Activated T-cell treated with anti-CD3 and anti-CD28 coated beads for 24 hours (primary cell): ENCODE data around the gene KCNAB2.
"Not testable (repeated sequence)": the region's sequence is repeated elsewhere in the genome, so short reads cannot be mapped to it uniquely, and the experiment has no call there.

ENCODE experiments used
- DNase-seq: peaks from one replicate; pipeline ENCODE4 v3.0.0-alpha.2; 2020; ENCODE audit warnings: low read depth

Gene KCNAB2

DNA sequence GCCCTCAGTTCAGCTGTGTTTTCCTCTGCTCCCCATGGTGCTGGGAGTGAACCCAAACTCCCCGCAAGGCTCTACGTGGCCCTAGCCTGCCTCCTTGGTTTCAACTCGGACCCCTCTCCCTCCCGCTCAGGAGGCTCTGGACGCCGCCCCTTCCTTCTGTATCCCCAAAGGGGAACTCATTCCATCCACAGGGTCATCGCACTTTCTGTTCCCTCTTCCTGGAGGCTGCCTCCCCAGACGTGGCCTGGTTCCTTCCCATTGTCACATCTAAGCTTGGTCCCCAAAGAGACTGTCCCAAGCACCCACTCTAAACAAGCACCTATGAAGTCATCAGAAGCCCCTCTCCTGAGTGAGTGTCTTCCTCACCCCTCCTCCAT lies 10.9 kb downstream of the KCNAB2 start:
- no peak for DNase-seq

DNA sequence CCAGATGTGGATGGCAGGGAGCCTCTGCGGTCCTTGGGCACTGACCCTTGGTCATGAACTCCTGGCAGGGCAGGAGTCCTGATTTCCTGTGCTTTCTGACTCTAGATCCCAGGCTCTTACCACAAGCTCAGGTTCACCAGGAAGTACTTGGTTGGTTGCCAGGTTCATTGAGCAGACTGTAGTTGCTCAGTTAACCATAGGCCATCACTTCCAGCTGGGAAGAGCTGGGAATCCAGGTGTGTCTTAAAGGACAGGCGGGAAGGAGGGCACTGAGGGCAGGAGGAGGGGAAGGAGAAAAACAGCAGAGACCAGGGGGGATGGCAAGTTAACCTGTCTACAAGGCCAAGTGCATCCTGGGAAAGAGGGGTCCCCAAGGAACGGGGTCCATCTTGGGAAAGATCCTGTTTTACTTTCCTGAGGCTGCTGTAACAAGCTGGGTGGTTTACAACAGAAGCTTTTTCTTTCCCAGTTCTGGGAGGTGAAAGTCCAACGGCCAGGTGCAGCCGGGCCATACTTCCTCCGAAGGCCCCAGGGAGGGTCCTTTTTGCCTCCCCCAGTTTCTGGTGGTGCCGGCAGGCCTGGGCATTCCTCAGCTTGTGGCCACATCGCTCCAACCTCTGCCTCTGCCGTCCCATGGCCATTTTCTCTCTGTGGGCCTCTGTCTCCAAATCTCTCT lies 11.6 kb downstream of the KCNAB2 start:
- no peak for DNase-seq

DNA sequence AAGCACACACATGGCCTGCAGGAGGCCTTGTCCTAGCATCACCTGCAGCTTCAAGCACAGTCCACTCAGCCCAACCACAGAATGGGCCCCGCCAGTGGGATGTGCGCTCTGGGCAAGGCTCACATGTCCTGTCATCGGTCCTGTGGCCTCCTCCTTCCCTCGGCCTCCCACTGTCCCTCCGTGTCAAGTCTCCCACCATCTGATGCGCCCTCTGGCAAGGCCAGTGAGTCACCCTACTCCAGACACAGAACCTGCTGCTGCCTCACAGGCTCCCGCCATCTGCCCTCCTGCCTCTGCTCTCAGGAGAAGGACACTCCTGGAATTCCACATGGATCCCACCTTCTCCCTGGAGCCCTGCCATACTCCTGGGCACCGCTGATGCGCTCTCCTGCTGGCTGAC lies 14.2 kb downstream of the KCNAB2 start:
- no peak for DNase-seq

DNA sequence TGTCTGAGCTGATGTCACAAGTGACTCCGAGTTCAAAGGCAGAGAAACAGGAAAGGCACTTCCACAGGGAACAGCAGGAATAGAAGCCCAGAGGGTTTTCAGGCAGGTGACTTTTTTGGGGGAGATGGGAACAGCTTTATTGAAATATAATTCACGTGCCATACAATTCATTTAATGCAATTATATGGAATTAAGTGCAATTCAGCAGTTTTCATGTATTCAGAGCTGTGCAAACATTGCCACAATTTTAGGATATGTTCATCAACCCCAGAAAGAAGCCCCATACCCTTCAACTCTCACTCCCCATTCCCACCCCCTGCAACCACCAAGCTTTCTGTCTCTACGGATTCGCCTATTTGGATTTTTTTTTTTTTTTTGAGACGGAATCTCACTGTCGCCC lies 17.0 kb downstream of the KCNAB2 start:
- no peak for DNase-seq

DNA sequence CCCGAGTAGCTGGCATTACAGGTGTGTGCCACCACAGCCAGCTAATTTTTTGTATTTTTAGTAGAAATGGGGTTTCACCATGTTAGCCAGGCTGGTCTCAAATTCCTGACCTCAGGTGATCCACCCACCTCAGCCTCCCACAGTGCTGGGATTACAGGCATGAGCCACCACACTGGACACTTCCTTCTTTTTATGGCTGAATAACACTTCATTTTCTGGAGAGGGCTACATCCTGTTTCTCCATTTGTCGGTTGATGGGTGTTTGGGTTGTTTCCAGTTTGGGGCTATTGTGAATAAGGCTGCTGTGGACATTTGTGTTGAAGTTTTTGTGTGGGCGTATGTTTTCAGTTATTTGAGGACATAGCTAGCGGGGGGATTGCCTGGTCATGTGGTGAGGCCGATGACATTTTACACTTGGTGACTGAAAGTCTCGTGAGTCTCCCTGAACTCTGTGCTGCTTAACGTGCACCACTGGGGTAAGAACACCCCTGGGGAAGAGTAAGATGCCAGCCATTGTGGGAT lies 17.9 kb downstream of the KCNAB2 start:
- DNase-seq = not testable (repeated sequence)

DNA sequence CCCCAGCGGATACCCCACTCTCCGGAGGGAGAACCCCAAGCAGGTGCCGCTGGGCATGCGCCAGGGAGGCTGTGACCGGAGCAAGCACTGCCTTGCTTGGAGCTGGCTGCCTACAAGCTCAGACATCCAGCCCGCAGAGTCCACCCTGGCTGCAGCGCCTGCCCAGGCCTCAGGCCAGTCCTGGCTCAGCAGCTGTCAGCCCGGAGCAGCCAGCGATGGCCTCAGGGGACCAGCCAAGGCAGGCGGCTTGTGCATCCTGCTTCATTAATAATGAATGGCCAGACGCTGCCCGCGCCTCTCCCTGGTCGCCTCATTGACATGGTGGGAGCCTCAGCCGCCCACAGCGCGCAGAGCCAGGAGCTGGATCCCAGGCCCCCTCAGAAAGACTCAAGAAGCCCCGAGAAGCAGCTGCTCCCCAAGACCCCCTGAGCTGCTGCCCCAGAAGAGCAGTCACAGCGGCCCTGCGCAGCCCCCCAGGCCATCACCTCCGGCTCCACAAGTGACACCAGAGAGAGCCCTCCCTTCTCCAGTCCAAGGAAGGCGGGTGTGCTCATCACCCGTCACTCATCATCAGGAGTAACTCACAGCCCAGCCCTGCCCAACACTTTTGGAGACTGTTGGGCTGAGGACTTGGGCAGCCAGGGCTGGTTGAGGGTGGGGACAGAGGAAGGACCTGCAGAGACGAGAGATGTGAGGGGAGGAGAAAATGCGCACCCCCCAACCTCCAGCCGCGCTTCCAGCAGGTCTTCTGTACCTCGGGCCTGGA lies 19.6 kb downstream of the KCNAB2 start:
- DNase-seq = no peak

DNA sequence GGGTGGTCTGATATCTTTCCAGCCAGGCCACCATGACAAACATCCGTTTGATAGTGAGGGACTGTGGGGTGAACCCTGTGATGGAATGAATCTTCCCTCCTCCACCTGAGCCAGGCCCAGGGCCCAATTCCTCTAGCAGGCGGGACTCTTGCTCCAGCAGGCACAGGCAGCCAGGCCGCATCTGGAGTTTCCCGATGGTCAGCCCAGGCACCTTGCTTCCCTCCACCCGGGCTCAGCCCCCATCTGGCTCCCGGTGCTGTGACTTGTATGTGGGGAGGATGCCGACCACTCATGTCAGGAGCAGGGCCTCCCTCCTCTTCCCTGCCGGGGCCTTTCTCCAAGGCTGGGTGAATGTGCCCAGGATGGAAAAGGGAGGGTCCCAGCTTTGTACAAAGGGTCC lies 21.0 kb downstream of the KCNAB2 start:
- no peak for DNase-seq

- DNase-seq = no peak
Measured at GRCh38 chr1:6068073-6068472, 22.4 kb downstream of the KCNAB2 start.

DNA sequence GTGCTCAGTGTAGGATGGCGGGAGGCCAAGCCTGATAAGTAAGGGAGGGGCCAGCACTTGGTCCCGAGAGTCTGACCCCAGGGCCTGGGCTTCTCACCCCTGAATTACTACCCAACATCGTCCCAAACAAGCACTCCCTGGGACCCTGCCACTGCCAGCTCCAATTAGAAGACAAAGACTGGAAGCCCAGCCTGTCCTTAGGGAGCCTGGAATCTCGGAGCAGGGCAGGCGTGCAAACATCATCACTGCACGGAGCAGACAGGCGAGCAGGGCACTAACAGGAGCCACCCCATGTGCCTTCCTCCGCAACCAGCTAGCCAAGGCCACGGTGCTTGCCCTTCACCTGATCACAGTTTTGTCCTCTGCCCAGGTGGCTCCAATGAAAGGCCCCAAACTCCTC lies 23.2 kb downstream of the KCNAB2 start:
- no peak for DNase-seq

- no peak for DNase-seq
Measured at GRCh38 chr1:6069573-6069972, 23.9 kb downstream of the KCNAB2 start.

DNA sequence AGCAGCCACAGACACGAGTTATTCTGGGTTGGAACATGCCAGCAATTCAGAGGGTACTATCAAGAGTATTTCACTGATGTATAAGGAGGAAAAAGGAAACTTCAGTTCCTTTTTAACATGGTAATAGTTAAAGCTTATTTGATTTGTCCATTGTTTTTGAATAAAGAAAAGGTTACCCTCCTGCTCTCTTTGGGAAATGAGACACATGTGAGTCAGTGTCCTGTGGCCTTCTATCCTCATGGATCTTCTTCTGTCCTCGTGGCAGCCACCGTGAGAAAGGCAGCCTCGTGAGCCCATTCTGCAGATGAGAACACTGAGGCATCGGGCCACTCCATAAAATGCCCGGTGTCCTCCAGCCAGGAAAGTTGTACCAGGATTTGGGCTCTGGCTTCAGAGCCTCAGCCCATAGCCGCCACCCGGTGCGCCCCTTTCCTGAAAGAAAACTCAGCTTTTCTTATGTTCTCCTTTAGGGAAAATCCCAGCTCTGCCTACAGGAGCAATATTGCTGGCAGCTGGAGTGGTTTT lies 24.8 kb downstream of the KCNAB2 start:
- no peak for DNase-seq

- no peak for DNase-seq
Measured at GRCh38 chr1:6071219-6071618, 25.5 kb downstream of the KCNAB2 start.

- no peak for DNase-seq
Measured at GRCh38 chr1:6072774-6073479, 27.2 kb downstream of the KCNAB2 start.

DNA sequence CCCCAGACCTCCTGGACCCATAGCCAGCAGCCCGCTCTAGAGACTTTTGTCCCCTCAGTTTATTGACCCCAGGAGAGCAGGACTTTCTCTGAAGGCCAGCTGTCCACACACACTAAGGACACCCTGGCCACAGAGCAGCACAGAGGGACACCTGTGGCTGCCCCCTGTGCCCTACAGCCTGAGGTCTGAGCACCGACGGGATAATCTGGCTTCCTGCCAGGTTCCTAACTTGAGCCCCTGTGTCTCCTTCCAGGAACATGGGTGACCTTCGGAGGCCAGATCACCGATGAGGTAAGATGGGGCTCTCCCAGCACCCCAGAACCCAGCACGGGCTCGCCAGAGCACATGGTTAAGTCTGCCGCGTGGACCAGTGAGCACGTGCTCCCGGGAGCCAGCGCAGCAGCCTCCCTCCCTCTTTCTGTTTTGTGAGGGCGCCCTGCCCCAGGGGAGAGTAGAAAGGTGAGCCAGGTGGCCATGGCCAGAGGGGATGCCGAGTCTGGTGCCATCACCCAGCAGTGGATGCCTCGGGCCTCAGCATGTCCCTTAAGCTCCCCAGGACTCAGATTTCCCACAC lies 27.9 kb downstream of the KCNAB2 start:
- no peak for DNase-seq

DNA sequence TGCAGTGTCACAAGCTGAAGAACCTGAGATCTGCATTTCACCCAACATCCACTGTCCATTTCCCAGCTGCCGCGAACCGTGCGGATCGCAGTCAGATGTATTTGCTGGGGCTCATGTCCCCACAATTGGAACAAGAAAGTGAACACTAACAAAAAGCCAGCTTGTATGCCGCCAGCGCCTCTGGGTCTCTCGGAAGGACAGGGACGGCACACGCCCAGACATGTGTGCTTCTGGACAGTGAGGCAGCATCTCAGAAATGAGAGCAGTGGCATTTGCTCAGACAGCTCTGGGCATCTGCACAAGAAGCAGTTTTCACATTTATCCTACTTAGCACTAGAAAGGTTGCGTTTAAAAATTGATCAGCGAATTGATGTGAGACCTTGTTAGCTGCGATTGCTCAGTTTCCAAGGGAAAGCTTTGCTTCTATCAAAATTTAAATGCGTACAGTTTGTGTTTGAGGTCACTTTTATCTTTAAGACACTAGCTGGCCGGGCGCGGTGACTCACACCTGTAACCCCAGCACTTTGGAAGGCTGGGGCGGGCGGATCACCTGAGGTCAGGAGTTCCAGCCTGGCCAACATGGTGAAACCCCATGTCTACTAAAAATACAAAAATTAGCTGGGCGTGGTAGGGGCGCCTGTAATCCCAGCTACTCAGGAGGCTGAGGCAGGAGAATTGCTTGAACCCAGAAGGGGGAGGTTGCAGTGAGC lies 28.7 kb downstream of the KCNAB2 start:
- no peak for DNase-seq

DNA sequence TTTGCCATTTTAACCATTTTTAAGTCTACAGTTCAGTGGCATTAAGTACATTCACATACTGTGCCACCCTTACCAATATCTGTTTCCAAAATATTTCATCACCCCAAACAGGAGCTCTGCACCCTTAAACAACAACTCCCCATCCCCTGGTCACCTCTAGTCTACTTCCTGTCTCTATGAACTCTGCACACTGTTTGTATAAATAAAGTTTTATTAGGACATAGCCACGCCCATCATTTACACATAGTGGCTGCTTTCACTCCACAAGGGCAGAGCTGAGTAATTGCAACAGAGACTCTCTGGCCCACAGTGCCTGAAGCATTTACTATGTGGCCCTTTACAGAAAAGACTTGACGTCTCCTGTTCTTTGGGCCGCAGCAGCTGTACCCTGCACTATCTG lies 30.1 kb downstream of the KCNAB2 start:
- no peak for DNase-seq

GRCh38 chr1:6077061-6077460 lies 31.4 kb downstream of the KCNAB2 start:
- not testable (repeated sequence) for DNase-seq

DNA sequence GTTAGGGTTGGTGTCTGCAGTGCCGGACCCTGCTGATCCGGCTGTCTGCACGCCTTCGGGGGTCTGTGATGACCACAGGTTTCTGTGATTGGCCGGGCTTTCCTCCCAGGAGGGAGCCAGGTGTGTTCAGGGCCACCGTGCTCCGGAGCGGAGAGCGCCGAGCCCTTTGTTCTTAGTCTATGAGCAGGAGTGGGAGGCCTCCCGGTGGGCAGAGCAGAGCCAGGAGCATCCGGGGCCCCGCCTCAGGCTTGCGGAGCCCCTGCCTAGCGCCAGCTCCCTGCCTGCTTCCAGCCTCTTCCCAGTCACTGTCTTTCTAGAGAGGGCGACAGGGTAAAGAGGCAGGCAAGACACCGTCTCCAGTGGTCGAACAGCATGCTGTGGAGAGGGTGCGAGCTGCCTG lies 31.8 kb downstream of the KCNAB2 start:
- no peak for DNase-seq

- no peak for DNase-seq
Measured at GRCh38 chr1:6077919-6078318, 32.2 kb downstream of the KCNAB2 start.

GRCh38 chr1:6080469-6080868 lies 34.8 kb downstream of the KCNAB2 start:
- no peak for DNase-seq

- DNase-seq = no peak
Measured at GRCh38 chr1:6081901-6082300, 36.2 kb downstream of the KCNAB2 start.
